B cell (primary cell): ENCODE results near the gene DOCK1.

Experiments
- CTCF ChIP-seq: fragments of 200-600 bp; IDR thresholded peaks from one replicate; pipeline ENCODE4 v1.8.0; 2022; ENCODE audit warnings: antibody characterized with exemption, mild to moderate bottlenecking
- EZH2 ChIP-seq: IDR thresholded peaks from 2 replicates; pipeline ENCODE4 v1.6.1; 2012; ENCODE audit warnings: borderline replicate concordance, low read depth, mild to moderate bottlenecking, moderate library complexity, low read length; ENCODE audit not compliant: insufficient read depth, poor library complexity, severe bottlenecking

GRCh38 chr10:127449490-127449889, 544.3 kb downstream of the DOCK1 start:
- TF ChIP-seq EZH2 (no peak), CTCF (no peak)
